Activated CD8-positive, alpha-beta memory T cell treated with anti-CD3 and anti-CD28 coated beads, Interleukin-2, amount 50 U/mL, for 24 hours (primary cell): Measurements from ENCODE around the gene ERVFRD-1.

Experiments
- DNase-seq: peaks from one replicate; pipeline ENCODE4 v3.0.0-alpha.2; 2020; ENCODE audit errors: extremely low read depth

The ERVFRD-1 gene

GRCh38 chr6:11110921-11111768, at the start of gene ERVFRD-1:
Gene ERVFRD-1 (minus strand): TSS chr6:11111725. CDS start chr6:11105310, 6,415 bp downstream.
- DNase-seq: no peak

- no peak for DNase-seq
Measured at GRCh38 chr6:11160199-11160598, 48.7 kb upstream of the ERVFRD-1 start.

GRCh38 chr6:11155589-11155988, 44.1 kb upstream of the ERVFRD-1 start:
- no peak for DNase-seq

- no peak for DNase-seq
Measured at GRCh38 chr6:11153447-11153846, 41.9 kb upstream of the ERVFRD-1 start.

GRCh38 chr6:11152581-11152980, 41.1 kb upstream of the ERVFRD-1 start:
- no peak for DNase-seq

- no peak for DNase-seq
Measured at GRCh38 chr6:11151488-11151887, 40.0 kb upstream of the ERVFRD-1 start.

GRCh38 chr6:11149551-11149950, 38.0 kb upstream of the ERVFRD-1 start:
- DNase-seq: no peak

- DNase-seq: no peak
Measured at GRCh38 chr6:11146117-11146826, 34.7 kb upstream of the ERVFRD-1 start.

- DNase-seq: peak; percentile 44
Measured at GRCh38 chr6:11144393-11144851, 32.9 kb upstream of the ERVFRD-1 start.

GRCh38 chr6:11143394-11144371, 32.2 kb upstream of the ERVFRD-1 start:
- no peak for DNase-seq

GRCh38 chr6:11142296-11143027, 30.9 kb upstream of the ERVFRD-1 start:
- no peak for DNase-seq

GRCh38 chr6:11141295-11141694, 29.8 kb upstream of the ERVFRD-1 start:
- DNase-seq: no peak

GRCh38 chr6:11140056-11140455, 28.5 kb upstream of the ERVFRD-1 start:
- DNase-seq: no peak

GRCh38 chr6:11139051-11139960, 27.8 kb upstream of the ERVFRD-1 start:
- DNase-seq: no peak

GRCh38 chr6:11136809-11137208, 25.3 kb upstream of the ERVFRD-1 start:
- DNase-seq: no peak

GRCh38 chr6:11133281-11133680, 21.8 kb upstream of the ERVFRD-1 start:
- no peak for DNase-seq

GRCh38 chr6:11132194-11132888, 20.8 kb upstream of the ERVFRD-1 start:
- DNase-seq: no peak

- DNase-seq: no peak
Measured at GRCh38 chr6:11130605-11131004, 19.1 kb upstream of the ERVFRD-1 start.

- DNase-seq: no peak
Measured at GRCh38 chr6:11129908-11130565, 18.5 kb upstream of the ERVFRD-1 start.
